NCI-H2029 (cell line): ENCODE results near the gene SEC22A.

Source experiments
- DNase-seq: peaks from one replicate; lab custom pipeline; 2025; lab: John Stamatoyannopoulos, UW

The SEC22A gene

DNA sequence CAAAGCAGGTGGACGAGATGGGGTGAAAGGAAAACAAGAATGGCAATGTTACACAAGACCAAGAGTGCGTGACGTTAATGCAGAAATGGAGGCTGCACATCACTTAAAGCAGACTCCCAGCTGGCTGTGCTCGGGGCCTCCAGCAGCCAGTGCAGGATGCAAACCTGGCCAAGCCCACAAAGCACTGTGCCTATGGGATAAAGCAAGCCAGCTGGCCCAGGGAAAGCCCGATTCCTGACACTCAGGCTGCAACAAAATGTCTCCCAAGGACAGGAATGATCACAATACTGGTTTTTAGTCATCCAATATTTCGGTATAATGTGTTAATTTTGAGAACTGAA is 86.2 kb downstream of the SEC22A start:
- no peak for DNase-seq

DNA sequence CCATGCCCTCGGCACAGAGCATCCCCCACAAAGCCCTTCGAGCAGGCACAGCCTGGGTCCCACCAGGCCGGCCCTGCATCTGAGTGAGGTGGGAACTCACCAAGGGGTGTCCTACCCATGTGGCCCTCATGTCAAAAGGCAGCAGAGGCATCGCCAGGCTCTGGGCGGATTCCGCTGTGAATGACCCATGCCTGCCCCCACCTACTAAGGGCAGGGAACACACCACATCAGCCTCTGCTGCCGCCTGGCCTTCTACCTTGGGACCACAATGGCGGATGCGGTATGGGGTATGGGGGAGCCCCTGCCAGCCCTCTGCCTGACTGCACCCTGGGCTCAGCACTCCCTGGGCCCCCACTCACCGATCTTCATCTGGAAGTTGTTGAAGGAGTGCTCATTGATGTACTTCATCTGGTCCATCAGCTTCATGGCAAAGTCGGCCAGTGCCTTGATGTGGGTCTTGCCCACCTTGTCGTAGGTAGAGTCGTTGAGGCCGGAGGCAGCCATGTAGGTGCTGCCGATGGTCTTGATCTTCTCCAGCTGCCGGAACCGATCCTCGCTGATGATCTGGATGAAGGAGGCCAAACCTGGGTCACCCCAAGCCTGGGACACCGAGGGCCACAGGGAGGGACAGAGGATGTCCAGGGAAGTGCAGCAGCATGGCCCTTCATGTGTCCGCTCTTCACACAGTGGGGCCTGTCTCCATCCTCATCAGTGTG is 87.8 kb downstream of the SEC22A start:
- DNase-seq = no peak

DNA sequence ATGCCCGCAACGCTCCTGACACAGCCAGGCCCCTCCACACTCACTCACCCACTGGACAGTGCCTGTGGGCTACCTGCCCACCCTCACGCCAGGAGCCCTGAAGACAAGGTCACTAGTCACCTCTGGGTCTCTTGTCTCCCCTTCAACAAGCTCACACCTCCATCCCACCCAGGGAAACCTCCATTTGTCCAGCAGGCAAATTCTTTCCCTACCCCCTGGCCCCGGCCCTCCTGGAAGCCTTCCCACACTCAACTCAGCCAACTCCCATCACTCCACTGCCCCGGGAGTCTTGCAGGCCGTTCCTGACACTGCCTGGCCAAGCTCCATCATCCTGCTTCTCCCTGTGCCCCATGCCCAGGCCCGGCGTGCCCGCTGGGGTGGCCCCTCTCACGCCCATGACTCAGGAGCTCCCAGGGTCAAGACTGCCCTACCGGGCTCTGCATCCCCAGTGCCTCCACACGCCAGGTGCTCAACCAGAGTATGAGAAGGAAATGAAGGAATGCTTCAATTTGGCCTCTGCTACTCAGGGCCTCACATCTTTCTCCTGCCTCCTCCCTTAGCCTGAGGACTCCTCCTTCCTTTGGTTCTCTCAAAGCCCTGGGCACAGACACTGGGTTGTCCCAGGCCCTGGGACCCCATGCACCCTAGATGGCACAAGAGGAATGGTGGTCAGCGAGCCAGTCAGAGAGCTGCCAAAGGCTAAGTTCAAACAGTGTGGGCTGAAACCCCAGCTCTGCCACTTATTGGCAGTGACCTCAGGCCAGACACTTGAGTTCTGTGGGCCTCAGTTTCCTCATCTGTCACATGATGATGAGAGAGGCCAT is 88.6 kb downstream of the SEC22A start:
- DNase-seq = no peak

DNA sequence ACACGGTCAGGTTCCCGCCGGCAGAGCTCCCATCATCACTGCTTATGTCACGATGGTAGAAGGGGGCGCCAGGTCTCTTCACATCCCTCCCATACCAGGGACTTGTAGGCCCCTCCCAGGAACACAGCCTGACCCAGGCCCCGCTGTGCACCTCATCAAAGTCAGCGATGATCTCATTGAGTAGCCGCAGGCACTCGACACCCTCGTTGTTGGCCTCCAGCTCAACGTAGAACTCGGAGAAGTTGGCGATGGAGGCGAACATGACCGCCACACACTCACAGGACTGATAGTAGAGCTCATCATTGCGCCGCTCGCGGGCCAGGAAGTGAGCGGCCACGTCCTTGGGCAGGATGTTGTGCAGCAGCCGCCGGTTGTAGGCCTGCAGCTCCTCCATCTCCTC is 89.2 kb downstream of the SEC22A start:
- no peak for DNase-seq

DNA sequence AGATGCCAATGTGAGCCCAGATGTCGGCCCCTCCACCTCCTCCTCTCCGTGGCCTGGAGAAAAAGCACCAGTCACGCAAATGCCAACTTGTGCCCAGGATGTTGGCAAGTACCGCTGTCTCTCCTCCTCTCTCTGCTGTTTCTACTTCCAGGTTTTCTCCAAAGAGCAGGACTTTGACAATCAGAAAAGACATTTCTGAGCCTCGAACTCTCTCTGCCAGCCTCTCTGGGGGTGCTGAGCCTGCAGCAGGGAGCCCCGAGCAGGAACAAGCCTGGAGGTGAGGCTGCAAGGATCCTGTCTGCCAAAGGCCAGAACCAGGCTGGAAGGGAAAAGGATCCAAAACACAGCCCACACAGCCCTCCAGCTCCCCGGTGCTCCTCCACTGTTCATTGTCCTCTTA is 89.7 kb downstream of the SEC22A start:
- no peak for DNase-seq

DNA sequence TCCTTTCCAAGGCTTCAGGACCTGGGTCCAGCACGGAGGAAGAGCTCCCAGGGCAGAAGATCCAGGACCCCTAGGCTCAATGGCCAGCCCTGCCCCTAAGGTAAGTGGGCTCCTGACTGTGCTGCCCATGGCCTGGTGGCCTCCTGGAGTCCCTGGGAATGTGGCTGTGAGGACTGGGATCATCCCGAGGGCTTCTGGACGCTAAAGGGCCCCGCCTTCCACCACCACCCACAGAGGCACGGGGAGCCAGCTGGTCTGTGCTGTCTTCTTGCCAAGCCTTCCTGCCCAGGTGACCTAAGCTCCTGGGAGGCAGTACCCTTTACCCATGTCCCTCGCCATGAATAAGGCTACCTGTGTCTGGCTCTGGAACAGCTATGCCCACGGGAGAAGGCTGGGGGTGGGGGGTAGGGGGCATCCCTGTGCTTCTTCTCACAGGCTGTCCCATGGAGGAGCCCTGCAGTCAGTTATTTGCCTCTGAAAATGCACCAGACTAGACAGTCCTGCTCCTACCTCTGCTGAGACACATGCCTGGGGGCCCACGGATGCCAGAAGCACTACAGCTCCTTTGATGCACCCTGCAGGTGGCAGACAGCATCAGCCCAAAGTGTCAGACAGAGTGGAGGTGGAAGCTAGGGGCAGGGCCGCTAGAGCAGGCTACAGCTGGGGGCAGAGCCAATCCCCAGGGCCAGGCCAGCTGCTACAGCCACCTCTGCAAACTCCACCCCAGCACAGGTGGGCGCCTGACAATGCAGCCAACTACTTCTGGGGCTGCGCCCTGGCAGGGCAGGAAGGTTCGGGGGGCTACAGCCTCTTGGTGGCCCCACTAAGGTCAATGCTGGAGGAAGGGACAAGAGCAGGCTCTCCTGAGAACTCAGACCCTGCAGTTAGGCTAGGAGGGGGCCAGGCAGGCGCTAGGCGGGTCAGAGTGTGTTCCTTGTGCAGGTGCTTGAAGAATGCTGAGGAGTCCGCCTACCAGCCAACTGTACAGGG is 90.9 kb downstream of the SEC22A start:
- no peak for DNase-seq

DNA sequence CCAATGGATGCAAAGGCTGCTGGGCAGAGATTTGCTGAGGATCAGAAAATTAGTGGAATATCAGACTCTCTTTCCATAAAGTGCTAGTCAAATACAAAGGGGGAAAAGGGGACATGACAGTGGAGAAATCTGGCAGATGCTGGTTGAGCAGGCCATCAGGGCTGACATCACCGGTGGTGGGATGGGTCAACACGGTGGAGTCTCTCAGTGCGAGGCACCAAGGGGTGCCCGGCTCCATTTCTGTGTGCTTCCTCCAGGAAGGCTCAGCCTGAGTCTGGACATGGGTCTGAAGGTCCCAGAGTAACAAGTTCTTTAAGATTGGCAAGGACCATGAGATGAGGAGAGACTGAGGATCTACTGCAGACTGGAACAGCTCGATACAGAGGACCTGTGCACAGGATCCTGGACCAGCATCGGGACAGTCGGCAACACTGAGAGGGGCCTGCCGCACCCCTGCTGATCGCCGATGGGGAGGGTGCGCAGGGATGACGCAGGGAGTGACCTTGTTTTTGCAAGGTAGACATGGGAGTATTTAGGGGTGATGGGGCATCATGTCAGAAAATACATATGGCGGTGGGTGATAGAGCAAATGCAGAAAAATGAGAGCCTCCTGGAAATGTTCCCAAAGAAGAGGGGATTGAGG is 92.7 kb downstream of the SEC22A start:
- no peak for DNase-seq

DNA sequence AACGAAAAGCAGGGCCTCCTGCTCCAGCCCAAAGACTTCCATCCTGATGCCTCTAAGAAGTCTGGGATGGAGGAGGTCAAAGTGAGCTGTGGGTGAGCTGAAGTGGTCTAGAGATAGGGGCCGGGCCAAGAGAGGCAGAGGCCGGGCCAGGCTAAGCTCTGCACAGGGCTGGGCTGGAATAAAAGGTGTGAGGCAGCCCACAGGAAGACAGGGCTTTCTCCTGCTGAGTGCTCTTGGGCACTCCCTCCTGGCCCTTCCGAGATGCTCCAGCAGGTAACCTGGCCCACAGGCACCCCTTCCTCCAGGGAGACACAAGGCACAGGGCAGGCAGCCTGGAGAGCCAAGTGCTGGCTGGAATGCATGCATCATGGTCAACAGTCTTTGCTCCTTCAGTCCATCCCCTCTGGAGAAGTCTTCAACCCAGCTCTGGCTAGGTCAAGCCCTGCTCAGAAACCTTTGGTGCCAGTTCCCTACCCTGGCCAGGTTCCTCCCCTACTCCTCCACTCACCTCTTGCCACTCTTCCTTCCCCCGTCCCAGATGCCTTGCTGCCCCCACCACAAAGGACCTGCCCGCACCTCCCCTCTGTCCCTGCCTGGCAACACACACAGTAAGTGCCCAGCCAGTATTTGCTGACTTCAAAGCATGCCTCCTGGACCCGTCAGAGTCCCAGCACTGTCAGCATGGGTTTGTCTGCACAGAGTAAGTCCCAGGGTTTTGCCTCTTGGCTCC is 93.6 kb downstream of the SEC22A start:
- DNase-seq = no peak

DNA sequence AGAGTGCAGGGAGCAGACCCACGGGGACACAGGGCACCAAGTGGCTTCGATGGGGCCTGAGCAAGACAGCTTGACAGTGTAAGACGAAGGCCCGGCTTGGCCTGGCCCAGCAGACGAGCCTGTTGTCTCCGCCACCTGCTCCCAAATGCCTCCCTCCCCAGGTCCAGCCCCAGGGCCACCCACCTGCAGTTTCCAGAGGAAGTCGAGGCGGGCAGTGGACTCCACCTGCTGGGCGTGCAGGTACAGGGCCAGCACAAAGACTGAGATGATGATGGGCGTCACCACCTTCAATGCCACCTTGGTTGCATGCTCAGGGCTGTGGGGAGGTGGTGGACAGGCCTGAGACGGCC is 94.1 kb downstream of the SEC22A start:
- DNase-seq = no peak

DNA sequence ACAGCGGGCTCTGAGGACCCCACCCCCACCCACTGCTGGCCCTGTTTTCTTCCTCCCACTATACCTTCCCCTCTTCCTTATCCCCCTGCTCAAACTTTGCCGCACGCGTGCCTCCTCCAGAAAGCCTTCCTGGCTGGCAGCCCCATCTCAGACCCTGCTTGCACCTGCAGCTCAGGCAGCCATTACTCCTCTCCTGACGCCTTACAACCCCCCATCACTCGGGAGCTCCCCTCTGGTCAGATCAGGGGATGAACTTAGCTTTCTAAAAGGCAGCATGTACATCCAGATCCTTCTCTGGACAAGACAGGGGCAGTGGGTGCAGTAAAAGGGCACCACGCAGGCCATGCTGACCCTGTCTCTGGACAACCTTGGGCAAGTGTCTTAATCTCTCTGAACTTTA is 94.5 kb downstream of the SEC22A start:
- DNase-seq = no peak

DNA sequence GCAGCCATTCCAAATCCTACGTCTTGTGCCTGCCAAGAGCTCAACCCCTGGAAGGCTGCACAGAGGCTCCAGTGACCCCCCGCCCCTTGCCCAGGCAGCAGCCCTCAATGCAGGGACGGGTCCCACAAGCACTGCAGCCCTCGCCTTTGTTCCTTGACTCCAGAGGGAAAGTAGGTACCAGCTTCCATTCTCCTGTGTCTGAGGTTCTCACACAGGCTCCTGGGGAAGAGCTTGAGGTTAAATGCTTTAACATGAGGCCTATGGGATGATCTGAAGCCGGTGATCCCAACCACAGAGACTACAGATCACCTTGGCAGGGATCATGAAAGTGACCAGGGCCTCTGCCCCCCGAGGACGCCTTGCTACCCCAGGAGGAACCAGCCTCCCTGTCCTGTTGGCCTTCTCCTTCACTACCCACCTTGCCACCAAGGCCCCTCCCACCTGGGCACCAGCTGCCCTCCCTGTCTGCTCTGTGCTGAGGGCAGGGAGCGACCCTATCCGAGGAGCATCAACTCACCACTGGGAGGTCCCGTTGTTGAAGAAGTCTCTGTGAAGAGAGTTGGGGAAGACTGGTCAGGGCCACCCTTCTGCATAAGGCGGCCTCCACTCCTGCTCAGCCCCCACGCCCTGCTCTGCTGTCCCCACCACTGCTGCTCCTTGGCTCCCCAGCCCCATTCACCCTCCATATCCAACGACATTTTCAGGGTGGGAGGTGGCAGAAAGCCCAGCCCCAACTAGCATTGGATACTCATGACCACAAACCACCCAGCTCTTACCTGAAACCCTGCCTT is 95.3 kb downstream of the SEC22A start:
- no peak for DNase-seq

DNA sequence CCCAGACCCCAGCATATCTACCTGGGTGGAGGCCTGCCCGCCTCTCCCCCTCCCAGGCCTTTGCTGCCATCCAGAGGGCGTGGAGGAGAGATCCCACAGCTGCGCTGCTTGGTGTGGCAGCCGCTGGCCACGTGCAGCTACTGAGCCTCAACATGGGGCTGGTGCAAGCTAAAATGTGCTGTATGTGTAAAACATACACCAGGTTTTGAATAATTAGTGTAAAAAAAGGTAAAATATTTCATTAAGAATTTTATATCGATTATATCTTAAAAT is 95.8 kb downstream of the SEC22A start:
- no peak for DNase-seq

DNA sequence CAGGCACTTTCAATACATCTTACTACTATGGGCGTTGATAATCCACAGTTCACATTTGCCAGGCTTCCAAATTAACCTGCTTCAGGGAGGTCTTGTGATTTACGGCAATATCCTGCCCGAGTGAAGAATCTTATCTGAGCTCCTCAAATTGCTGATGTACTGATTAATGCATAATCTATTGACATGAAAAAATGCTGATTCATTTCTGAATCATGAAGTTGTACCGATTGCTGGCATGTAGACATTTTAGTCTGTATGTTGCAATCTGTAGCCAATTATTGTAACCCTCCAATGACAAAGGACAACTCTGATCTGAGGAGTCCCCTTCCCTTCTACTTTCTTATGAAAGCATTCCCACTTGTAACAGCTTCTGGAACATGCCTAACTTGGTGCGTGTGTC is 97.2 kb downstream of the SEC22A start:
- DNase-seq = no peak

DNA sequence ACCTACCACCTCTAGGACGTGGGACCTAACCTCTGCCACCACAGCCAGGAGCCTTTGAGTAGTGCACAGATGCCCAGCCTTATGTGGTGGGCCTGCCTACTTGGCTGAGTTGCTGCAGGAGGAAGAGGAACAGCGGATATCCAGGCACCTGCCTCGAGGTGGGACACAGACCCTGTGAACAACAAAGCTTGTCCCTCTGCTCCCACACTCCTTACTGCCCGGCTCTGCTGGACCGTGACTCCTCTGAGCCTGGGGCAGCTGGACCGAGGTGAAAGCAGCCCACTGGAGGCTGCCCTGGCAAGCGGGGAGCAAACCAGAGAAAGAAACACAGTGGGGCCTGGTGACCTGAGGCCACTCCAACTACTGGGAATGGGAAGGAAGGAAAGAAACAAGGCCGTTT is 97.8 kb downstream of the SEC22A start:
- no peak for DNase-seq

DNA sequence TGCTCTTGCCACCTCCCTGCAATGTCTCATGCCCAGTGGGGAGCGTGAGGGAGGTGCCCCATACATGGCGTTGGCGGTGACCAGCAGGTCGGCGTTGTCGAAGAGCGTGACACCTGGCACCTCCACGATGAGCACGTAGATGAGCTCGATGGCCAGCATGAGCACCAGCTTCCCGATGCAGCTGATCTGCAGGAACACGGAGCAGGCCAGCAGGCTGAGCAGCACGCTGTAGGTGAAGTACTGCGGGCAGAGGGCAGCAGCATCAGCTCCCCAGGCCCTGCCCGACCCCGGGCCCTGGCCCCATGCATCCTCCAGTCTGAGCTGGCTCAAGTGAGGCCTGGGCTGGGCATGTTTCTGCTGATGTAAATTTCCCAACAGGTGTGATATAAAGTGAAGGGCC is 98.3 kb downstream of the SEC22A start:
- no peak for DNase-seq

DNA sequence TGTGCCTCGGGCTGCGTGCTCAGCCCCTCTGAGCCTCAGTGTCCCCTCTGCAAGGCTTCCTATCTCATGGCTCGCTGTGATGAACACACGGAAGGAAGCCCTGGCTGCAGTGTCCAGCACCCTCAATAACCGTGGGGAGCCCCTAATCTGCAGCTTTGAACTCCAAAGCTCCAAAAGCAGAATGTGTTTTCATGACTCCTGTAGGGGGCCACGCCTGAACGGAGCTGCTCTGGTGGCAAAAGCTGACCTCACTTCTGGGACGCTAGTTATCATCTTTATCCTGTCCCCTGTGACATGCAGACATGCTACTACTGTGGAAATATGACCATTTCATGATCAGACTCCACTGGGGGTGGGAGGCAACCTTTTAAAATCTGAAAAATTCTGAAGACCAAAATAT is 98.8 kb downstream of the SEC22A start:
- DNase-seq = no peak

DNA sequence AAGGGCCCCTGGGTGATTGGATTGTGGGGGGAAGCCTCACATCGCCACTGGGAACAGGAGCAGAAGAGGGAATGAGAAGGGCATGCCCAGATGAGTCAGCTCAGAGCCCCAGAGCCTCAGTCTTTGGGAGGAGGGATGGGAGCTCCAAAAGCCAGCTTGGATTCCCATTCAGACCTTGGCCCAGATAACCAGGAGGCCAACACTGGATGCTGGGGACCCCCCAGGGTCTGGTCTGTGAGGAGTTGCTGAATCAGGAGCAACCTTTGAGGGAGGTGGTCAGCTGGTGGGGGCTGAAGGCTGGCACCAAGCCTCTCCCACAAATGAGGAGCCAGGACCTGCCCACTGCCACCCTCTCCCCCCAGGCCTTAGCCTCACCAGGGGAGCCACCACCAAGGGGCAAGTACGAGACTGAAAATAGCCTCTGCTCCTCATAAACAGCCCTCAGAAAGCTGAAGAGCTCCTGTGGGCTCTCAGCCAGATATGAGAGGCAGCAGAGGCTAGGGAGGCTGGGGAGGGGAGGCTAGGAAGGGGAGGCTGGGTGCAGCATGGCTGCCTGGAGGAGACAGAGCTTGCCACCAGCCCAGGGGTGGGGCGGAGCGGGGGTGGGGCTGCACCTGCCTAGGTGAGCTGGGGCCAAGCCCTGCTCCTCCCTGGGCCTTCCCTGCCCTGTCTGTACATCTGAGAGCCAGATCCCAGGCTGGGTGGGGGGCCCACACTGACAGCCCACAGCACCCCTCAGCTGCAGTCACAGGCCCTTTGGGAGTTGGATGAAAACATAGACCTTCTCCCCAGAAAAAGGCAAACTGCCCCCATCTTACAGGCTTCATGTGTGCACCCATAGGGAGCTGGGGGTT is 99.8 kb downstream of the SEC22A start:
- no peak for DNase-seq

DNA sequence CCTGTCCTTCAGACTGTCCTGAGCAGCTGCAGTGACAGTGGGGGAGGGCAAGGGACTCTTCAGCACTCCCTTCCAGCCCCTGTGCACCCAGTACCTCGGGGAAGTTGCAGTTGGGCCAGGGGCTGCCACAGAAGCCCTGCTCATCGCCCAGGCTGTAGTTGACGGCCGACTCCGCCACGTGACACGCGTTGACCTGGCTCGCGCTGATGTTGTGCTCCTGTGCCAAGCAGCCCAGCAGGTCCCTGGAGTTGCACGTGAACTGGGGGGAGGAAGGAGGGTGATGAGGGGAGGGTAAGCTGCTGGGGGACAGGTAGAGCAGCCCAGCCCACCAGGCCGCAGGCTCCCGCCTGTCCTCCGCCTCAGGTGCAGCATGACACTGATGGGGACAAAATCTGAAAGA is 101.2 kb downstream of the SEC22A start:
- no peak for DNase-seq

DNA sequence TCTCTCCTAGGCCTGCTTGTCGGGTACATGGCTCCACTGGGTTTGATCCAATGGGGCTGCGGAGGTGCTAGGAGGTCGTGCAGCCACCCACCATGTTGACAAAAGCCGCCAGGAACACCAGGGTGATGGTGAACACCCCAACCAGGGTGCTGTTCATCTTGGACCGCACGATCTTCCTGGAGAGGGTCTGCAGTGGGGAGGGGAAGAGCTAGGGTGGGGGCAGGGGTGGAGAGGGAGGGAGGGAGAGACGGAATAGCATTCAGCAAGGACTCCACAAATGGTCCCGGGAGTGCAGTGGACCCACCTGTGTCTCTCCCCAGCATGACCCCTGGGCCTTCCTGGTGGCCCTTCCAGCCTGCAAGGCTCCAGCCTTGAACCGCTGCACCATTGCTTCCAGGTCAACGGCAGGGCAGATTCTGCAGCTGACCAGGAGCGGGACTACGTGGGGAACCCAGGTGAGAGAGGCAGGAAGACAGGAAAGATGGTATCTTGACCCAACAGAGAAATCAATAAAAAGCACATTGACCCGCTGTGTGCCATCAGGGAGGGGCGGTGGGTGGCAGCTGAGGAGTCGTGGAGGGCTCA is 102.3 kb downstream of the SEC22A start:
- no peak for DNase-seq

DNA sequence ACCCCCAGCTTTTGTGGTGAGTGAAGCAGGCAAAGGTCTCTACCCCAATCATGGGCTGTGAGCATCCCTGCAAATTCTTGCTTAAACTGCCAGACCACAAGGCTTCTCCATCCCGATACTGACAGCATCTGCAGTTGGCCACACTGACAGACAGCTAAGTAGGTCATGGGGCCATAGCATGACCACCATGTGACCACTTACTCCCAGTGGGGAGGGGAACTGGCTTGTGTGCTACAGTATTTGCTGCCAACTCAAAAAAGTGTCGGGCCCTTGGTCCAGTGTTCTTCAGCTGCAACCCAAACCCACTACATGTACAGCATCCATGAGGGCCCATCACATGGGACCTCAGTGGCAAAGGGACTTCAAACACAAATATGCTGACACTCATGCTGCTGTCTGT is 103.4 kb downstream of the SEC22A start:
- DNase-seq = no peak
